Measurements from ENCODE around the gene SLC6A19. TPM values are rescaled to one million over a fixed set of nuclear protein-coding genes. Genes with fewer than 3 reads are reported as not detected.

The SLC6A19 gene
- total and polyA plus RNA-seq, 10 of the 15 experiments (the other 5 are each of a cell fraction or from before 2014, with no cell fraction given), result 0.01 to 0.03 TPM; not detected in 8

GRCh38 chr5:1161108-1161832 lies 40.1 kb upstream of the SLC6A19 start (continued):
- TF ChIP-seq, protein P1, sequence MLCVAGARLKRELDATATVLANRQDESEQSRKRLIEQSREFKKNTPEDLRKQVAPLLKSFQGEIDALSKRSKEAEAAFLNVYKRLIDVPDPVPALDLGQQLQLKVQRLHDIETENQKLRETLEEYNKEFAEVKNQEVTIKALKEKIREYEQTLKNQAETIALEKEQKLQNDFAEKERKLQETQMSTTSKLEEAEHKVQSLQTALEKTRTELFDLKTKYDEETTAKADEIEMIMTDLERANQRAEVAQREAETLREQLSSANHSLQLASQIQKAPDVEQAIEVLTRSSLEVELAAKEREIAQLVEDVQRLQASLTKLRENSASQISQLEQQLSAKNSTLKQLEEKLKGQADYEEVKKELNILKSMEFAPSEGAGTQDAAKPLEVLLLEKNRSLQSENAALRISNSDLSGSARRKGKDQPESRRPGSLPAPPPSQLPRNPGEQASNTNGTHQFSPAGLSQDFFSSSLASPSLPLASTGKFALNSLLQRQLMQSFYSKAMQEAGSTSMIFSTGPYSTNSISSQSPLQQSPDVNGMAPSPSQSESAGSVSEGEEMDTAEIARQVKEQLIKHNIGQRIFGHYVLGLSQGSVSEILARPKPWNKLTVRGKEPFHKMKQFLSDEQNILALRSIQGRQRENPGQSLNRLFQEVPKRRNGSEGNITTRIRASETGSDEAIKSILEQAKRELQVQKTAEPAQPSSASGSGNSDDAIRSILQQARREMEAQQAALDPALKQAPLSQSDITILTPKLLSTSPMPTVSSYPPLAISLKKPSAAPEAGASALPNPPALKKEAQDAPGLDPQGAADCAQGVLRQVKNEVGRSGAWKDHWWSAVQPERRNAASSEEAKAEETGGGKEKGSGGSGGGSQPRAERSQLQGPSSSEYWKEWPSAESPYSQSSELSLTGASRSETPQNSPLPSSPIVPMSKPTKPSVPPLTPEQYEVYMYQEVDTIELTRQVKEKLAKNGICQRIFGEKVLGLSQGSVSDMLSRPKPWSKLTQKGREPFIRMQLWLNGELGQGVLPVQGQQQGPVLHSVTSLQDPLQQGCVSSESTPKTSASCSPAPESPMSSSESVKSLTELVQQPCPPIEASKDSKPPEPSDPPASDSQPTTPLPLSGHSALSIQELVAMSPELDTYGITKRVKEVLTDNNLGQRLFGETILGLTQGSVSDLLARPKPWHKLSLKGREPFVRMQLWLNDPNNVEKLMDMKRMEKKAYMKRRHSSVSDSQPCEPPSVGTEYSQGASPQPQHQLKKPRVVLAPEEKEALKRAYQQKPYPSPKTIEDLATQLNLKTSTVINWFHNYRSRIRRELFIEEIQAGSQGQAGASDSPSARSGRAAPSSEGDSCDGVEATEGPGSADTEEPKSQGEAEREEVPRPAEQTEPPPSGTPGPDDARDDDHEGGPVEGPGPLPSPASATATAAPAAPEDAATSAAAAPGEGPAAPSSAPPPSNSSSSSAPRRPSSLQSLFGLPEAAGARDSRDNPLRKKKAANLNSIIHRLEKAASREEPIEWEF (IDR thresholded peaks at IDR 0.05; ENCODE audit: insufficient replicate concordance, low read depth, low read length), result no peak
- TF ChIP-seq RBBP5 (conservative IDR thresholded peaks at IDR 0.05), result no peak

DNA sequence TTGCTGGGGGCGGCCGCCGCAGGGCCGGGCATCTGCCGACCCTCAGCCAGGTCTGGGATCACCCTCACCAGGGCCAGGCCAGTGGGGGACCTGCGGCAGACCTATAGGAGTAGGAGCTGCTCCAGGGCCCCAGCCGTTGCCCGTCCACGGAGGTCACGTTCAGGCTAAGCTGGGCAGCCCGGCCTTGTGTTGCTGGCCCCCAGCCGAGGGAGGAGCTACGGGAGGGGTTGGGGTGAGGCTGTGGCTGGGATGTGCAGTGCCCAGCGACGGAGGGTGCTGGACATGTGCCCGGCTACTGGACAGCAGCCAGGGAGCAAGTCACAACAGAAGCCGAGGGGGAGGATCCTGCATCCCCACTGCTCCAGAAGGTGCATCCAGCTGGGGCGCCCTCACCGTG lies 39.6 kb upstream of the SLC6A19 start:
- POLR2A ChIA-PET, result no interaction called here
- Histone ChIP-seq H3K27me3 (replicated peaks in 1 of 2; ENCODE audit: control insufficient read depth in 2 of 2, insufficient read depth in 2 of 2, low read length in 1 of 2) (peaks cover 0 to 2% of the 10 kb centered on the region in 2 experiments; a peak in 3 of 4 replicates), H2AFZ (ENCODE audit: control insufficient read depth, low read depth, low read length) (no peak overlapping the region), H4K20me1 (ENCODE audit: control insufficient read depth, insufficient read depth) (no peaks in the 10 kb centered on the region), H3K4me2 (ENCODE audit: control insufficient read depth, insufficient read depth) (no peak overlapping the region), H3K9me3 (replicated peaks; ENCODE audit: control insufficient read depth, insufficient read depth, low read length) (no peaks in the 10 kb centered on the region; the same call in 2 of the 3 replicates), H3K36me3 (ENCODE audit: control insufficient read depth in 2 of 2, insufficient read depth in 2 of 2, low read length in 1 of 2) (no peaks in the 10 kb centered on the region), H3K4me1 (ENCODE audit: control insufficient read depth, insufficient read depth, low read length) (no peaks in the 10 kb centered on the region), H3K9ac (ENCODE audit: control insufficient read depth, insufficient read depth, low read length) (no peak overlapping the region), H3K79me2 (ENCODE audit: control insufficient read depth, insufficient read depth, low read length) (no peaks in the 10 kb centered on the region), H3K27ac (ENCODE audit: control insufficient read depth, insufficient read depth) (no peak overlapping the region), H3K4me3 (no peak overlapping the region)
- intact Hi-C loops (cut with micrococcal nuclease; ENCODE audit: unreplicated experiment) (no loop called here), in situ Hi-C loops (cut with MboI) (no loop called here)
- RAD21 ChIA-PET (ENCODE audit: unreplicated experiment), result interaction anchor here (1.4 kb wide), 1 partner anchor 483 kb away, joined by 3 read pairs; no protein-coding TSS in a partner anchor
- WGBS (ENCODE audit: insufficient coverage, insufficient replicate concordance, low lambda C conversion rate, missing lambda C conversion rate), result 41% methylated on average over 19 of the region's 19 CpGs
- TF ChIP-seq POLR2AphosphoS2 (IDR thresholded peaks at IDR 0.05; ENCODE audit: low read depth, low read length), result no peak
- no peak for TF ChIP-seq EP300 (IDR thresholded peaks at IDR 0.05; ENCODE audit: borderline replicate concordance in 1 of 2, control insufficient read depth in 1 of 2, low read depth in 2 of 2, low read length in 2 of 2)
- TF ChIP-seq GABPA (IDR thresholded peaks at IDR 0.05; ENCODE audit: low read depth), result no peak
- TF ChIP-seq PML (IDR thresholded peaks at IDR 0.05; ENCODE audit: low read length), result no peak
- no peak for TF ChIP-seq PKNOX1 (IDR thresholded peaks at IDR 0.05)
- TF ChIP-seq, protein P2, sequence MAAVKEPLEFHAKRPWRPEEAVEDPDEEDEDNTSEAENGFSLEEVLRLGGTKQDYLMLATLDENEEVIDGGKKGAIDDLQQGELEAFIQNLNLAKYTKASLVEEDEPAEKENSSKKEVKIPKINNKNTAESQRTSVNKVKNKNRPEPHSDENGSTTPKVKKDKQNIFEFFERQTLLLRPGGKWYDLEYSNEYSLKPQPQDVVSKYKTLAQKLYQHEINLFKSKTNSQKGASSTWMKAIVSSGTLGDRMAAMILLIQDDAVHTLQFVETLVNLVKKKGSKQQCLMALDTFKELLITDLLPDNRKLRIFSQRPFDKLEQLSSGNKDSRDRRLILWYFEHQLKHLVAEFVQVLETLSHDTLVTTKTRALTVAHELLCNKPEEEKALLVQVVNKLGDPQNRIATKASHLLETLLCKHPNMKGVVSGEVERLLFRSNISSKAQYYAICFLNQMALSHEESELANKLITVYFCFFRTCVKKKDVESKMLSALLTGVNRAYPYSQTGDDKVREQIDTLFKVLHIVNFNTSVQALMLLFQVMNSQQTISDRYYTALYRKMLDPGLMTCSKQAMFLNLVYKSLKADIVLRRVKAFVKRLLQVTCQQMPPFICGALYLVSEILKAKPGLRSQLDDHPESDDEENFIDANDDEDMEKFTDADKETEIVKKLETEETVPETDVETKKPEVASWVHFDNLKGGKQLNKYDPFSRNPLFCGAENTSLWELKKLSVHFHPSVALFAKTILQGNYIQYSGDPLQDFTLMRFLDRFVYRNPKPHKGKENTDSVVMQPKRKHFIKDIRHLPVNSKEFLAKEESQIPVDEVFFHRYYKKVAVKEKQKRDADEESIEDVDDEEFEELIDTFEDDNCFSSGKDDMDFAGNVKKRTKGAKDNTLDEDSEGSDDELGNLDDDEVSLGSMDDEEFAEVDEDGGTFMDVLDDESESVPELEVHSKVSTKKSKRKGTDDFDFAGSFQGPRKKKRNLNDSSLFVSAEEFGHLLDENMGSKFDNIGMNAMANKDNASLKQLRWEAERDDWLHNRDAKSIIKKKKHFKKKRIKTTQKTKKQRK (IDR thresholded peaks at IDR 0.05; ENCODE audit: low read depth, low read length), result no peak
- TF ChIP-seq, protein P3, sequence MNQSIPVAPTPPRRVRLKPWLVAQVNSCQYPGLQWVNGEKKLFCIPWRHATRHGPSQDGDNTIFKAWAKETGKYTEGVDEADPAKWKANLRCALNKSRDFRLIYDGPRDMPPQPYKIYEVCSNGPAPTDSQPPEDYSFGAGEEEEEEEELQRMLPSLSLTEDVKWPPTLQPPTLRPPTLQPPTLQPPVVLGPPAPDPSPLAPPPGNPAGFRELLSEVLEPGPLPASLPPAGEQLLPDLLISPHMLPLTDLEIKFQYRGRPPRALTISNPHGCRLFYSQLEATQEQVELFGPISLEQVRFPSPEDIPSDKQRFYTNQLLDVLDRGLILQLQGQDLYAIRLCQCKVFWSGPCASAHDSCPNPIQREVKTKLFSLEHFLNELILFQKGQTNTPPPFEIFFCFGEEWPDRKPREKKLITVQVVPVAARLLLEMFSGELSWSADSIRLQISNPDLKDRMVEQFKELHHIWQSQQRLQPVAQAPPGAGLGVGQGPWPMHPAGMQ (IDR thresholded peaks at IDR 0.05; ENCODE audit: borderline replicate concordance), result no peak
- no peak for TF ChIP-seq CHD2 (IDR thresholded peaks at IDR 0.05; ENCODE audit: borderline replicate concordance, low read depth, low read length)
- FAIRE-seq (no peak), ATAC-seq (no peak), DNase-seq (ENCODE audit: low read depth, low spot score) (no peak)
- SMC1A ChIA-PET (ENCODE audit: uncharacterized antibody, unreplicated experiment), result no interaction called here
- CTCF ChIA-PET, result interaction anchor here (0.5 to 2.4 kb wide), 4 partner anchors 9 to 241 kb away, joined by 3 to 10 read pairs (median 6); no protein-coding TSS in a partner anchor
- no TSS peak for BruUV-seq (replicated peaks)

All from GM12878 (cell line).